Stimulated activated CD8-positive, alpha-beta memory T cell treated with anti-CD3 and anti-CD28 coated beads, Interleukin-15, amount 100 ng/mL, for 24 hours (primary cell): Measurements from ENCODE around the gene PCBD1.

Experiments
- DNase-seq: peaks from one replicate; pipeline ENCODE4 v3.0.0-alpha.2; 2020; ENCODE audit warnings: low read depth

PCBD1 gene

DNA sequence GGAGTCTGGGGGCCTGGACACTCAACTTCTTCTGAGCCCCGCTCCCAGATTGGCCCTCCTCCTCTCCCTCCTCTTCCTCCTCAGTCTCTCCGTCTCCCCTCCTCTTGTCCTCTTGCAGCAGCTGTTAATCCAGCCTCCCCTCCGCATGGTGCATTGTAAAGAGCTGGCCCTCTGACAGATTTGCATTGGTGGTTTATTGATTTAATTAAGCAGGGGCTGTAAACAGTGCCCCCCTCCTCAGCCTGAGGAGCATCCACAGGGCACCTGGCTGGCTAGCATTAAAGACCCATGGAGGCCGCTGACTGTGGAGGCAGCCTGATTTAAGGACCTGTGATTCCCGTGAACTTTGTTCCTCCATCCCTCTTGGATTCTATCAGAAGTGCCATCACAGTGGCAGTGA lies 28.9 kb upstream of the PCBD1 start:
- no peak for DNase-seq

DNA sequence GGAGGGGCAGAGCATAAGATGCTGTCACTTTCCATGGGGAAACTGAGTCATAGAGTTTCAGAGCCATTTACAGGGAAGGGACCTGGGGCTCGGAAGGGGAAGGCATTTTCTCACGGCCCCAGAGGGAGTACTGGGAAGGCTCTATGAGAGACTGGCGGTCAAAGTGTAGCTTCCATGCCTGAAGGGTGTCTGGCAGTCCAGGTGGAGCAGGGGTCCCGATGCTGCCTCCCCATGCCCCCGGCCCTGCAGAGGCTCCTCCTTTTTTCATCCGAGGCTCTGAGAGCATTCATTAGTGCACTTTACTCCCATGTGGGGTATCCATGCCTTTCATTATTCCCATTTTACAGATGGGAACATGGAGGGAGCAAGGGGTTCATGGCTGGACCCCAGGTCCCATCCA lies 27.9 kb upstream of the PCBD1 start:
- DNase-seq = no peak

DNA sequence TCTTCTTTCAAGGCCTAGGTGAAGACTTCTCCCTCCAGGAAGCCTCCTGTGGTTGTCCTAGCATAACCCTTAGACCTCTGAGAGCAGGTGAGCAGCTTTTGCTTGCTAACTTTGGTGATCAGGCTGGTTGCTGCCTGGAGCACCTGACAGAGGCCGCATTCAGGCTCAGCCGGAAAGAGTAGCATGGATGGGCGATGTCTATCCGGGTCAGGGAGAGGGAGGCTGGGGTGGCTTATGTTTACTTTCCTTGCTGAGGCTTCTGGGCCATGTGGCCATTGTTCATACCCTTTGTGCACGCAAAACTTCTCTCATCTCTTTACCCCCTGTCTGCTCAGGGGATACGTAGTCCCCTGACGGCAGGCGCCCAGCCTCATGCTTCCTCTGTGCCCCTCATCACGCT lies 27.4 kb upstream of the PCBD1 start:
- no peak for DNase-seq

DNA sequence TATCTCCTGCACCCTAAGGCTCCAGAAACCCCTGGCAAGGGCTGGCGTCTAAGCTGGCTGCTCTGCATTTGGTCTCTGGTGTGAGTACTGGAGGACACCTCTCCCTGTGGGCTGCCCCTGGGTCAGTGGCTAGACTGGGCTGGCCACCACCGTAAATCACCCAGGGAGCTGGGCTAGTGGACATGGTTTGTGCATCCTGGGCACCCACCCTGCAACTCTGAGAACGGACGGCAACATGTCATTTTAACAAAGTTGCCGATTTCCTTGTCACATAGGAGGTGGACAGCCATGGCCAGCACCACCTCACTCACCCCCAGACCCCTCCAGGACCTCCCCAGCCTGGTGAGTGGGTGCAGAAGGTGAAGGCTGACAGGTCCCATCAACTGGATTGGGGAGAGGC lies 26.8 kb upstream of the PCBD1 start:
- DNase-seq = no peak

DNA sequence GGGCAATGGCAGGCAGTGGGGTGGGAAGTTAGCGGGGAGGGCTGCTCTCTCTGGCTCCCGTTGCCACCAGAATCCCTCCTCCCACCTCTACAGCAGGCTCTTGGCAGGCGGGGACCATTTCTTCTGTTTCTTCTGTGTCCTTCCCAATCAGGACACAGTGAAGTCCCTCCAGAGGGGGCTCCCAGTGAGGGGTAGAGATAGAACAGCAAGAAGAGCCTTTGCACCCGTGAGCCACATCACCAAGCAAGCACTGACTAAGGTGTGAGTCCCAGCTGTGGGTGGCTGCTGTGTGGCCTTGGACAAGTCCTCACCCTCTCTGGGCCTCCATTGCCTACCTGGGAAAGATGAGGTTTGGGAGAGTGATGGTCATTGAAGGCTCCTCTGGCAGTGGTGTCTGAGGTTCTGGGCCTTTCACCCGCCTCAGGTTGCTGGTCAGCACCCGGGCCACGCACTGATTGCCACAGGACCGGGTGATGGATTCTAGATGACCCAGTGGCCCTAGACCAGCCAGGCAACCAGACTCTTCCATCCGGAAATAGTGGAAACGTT lies 26.0 kb upstream of the PCBD1 start:
- no peak for DNase-seq

DNA sequence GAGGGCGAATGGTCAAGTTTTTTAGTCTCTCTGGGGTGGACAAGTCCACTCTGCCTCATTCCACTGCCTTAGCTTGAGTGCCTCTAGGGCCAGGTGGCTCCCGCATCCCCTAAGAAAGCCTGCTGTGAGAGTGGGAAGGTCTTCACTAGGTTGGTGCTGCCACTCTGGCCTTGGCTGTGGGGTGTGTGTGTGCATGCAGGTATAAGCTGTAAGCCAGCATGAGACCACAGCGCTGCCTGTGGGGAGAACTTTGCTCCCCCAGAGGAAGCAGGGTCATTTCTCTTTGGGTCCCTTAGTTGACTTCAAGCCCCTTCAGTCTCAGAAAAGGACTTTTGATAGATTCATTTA lies 25.5 kb upstream of the PCBD1 start:
- no peak for DNase-seq

DNA sequence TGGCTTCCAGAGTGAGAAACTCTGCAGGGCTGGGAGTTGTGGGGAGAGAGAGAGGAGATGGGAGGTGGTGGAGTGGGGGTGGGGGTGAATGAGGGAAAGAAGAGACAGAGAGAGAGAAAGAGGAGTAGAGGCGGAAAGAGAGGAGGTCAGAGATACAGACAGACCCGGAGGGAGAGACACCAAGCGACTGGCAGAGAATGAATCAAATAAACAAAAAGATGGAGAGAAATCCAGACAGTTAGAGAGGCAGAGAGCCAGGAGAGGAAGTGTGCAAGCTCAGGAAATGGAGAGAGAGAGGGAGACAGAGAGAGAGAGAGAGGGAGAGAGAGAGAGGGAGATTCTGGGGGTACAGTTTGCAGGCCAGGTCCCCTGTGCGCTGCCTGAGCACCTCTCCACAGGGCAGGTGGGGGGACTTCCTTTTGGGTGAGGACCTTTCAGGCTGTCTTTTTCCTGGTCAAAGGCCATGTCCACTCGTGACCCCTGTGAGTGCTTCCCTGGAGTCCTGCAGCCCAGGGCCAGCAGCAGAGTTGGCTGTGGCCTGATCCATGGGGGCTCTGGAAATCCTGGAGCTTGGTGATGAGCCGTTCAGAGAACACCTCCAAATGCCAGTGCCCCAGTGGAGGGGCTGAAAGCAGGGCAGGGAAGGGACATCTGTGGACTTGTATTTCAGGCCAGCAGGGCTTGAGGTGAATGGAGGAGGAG lies 25.0 kb upstream of the PCBD1 start:
- no peak for DNase-seq

DNA sequence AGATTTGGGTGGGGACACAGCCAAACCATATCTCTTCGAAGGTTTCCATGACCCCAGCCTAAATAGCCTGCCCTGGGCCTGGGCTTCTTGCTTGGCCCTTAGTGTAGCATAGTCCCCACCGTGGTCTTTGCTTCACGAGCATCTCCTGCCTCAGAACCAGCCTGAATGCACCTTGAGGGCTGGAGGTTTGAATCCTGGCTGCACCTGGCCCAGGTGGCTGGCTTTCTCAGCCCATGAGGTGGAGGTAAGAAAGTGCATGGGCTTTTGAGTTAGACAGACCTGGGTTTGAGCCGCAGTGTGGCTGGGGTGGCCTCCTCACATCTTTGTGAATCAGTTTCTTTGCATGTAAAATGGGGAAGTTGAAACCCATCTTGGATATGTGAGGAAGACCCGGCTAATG lies 24.2 kb upstream of the PCBD1 start:
- no peak for DNase-seq

DNA sequence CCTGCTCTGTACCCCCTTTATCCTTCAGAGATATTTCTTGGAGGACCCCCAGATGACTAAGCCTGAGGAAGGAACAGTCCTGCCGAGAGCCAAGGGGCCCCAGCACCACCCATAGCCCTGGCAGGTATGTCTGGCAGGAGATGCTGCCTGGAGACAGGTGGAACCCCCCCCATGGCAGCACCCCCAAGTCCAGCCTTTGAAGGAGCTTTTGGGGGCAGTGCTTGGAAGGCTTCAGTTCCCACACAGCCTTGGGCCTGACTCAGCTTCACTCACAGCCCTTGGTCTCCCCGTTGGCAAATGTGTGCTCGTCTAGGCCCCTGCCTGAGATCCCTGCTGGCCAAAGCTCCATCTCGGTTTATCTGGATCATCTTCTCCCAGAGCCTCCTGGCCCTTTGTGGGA lies 23.0 kb upstream of the PCBD1 start:
- no peak for DNase-seq

DNA sequence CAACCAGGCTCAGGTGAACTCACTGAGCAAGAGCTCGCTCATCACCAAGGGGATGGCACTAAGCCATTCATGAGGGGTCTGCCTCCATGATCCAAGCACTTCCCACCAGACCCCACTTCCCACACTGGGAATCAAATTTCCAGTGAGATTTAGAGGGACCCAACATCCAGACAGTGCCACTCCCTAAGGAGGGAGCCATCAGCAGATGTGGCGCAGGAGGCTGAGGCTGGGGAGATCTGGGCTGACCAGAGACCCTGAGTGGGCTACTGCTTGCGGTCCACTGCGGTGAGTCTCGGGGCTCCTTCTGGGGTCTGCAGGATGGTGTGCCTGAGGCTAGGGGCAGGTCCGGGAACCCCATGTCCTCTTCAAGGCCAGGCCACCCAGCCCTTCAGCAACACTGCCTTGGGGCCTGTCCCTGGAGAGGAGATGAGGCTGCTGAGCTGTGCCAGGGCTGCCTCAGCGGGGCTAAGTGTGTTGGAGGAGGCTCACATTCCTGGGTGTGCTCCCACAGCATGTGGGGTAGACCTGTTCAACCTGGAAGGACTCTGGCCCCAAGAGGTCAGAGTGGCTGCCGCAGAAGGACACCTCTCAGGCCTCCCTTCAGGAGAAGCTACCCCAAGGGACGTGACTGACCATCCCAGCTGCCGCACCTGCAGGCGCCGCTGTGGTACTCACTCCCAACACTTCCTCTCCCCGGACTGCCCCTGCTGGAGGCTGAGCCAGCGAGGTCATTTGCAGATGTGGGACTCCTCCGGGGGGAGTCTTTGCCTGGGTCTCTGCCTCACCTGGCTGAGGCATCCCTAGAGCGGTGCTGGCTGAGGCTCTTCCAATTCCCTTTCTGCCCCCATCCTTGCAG lies 22.3 kb upstream of the PCBD1 start:
- DNase-seq = no peak

DNA sequence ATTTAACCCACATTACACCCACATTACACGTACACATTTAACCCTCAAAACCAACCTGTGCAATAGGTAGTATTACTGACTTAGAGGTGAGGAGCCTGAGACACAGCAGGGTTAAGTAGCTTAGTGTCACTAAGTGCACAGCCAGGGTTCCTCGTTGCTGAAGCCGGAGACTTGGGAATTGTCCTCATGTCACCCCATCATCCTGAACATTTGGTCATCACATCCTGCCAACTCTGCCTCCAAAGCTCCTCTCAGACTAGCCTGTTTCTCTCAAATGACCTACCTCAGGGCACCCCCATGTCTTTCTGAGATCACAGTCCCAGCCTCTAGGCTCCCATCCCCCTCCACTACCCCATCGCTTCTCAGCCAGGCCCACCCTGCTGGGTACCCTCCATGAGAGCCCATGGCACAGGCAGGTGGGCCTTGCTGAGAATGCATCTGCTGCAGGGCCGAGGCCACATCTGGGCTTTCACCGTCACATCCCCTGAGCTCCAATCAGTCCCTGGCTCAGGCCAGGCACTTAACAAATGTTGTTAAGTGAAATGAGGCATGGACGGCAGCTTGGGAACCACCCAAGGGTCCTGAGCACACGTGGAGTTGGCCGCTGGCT lies 21.1 kb upstream of the PCBD1 start:
- DNase-seq = no peak

DNA sequence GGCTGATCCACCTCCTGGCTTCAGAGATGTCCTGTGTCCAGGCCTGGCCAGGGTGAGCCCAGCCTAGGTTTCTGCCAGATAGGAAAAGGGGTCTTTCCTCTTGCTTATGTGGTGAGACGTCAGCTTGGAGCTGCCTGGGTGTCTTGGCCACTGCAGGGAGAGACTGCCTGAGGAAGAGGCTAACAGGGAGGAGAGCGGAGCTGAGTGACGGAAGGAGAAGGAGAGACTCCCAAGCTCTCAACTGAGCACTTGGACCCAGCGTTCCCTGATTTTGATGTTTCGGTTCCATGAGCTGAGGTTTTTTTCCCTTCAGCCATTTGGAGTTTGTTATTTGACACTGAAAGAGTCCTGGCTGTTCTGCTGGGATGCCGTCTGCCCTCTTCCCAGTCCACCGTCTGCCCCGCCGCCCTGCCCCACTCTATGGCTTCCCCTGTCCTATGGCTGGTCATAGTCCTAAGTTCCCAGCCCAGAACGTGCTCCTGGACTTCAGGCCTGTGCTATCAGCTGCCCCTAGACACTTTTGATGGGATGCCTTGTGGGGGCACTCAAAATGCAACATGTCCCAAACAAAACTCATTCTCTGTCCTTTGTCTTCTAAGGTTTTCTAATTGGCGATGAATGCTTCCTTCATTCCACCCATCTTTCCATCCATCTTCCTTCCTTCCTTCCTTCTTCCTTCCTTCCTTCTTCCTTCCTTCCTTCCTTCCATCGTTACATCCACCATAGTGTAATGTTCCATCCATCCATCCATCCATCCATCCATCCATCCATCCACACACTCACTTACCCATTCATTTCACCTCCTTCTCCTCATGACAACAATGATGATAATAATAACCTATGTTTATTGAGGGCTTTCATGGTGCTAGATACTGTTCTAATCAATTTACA lies 20.3 kb upstream of the PCBD1 start:
- no peak for DNase-seq

DNA sequence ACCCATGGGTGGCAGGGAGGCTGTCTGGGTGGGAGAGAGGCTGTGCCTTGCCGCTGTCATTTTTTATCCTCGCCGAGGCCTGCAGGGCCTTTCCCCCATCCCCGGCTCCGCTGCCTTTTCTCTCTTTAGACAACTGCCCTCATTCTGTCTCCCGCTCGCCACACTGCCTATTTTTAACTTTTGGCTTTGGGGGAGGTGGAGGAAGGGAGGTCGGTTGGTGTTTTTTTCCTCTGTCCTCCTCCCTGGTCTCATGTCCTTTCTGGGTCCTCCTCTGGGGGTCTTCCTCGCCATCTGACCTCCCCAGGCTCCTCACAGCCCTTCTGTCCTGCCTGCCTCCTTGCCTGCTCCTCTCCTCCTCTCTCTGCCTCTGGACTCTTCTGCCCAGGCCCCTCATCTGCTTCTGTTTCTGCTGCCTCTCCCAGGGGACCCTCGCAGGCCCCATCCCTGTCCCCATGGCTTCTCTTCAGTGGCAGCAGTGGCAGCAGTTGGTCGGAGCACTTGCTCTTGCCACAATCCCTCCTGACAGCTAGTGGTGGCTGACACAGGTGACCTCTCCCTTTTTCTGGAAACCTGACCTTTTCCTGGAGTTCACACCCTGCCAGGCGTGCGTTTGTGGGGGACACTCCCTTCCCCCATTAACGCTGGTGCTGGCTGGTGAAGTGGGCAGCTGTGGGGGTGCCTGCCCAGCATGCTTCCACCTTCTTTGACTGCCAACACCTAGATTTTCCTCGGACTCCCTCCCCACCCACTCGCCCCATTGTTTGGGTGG lies 19.5 kb upstream of the PCBD1 start:
- no peak for DNase-seq

DNA sequence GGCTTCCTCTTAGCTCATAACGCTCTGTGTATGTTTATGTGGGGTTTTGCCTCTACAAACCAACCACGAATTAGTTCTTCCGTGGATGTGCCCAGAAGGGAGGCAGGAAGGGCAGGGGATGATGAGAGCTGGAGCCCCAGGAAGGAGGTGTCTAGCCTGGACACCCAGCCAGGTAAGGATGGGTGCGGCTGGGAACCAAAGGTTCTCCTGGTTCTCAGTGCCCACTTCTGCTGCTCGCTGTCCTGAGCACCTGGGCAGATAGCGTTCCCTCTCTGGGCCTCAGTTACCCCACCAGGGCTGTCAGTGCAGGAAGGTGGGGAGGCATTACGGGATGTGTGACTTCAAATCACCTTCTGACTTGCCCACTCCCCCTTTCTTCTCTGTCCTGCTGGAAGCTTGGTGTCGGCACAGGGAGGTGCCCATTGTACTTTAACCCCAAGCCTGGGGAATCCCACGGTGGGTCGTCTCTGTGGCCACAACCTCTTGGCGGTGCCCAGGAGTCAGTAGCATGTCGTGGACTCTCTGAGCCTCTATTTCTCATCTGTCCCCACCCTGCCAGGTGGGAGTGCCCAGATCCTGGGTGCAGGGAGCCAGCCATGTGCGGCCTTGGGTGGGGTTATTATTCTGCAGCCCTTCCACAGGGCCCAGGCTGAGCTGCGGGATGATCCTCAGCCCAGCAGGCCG lies 18.7 kb upstream of the PCBD1 start:
- DNase-seq = no peak

DNA sequence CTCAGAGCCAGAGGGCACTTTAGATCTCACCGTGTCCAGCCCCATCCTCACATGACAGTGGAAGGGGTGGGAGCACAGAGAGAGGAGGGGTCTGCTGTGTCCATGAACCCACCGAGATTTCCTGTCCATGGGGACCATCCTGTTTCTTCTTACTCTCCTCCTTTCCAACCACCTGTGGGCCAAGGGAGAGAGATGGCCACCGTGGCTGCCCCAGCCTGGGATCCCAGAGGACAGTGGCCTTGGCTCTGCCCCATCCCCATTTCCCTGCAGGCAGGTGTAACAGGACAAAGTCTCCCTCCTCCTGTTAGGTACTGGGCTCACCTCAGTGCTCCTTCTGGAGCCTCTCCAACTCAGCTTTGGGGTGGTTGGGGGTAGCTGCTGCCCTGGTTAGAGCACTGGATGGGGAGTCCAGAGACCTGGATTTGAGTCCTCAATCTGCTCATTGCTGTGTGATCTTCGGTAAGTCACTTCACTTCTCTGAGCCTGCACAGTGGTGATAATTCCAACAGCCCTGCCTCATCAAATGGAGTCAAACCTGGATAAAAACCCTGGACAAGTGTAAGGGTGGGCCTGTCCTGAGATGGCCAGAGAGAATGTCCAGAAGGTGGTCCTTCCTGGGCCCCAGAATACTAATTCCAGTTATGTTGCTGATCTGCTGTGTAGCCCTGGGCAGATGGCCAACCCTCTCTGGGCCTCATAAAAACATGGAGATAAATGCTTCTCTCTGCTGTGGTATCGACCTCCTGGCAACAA lies 17.8 kb upstream of the PCBD1 start:
- DNase-seq = no peak

DNA sequence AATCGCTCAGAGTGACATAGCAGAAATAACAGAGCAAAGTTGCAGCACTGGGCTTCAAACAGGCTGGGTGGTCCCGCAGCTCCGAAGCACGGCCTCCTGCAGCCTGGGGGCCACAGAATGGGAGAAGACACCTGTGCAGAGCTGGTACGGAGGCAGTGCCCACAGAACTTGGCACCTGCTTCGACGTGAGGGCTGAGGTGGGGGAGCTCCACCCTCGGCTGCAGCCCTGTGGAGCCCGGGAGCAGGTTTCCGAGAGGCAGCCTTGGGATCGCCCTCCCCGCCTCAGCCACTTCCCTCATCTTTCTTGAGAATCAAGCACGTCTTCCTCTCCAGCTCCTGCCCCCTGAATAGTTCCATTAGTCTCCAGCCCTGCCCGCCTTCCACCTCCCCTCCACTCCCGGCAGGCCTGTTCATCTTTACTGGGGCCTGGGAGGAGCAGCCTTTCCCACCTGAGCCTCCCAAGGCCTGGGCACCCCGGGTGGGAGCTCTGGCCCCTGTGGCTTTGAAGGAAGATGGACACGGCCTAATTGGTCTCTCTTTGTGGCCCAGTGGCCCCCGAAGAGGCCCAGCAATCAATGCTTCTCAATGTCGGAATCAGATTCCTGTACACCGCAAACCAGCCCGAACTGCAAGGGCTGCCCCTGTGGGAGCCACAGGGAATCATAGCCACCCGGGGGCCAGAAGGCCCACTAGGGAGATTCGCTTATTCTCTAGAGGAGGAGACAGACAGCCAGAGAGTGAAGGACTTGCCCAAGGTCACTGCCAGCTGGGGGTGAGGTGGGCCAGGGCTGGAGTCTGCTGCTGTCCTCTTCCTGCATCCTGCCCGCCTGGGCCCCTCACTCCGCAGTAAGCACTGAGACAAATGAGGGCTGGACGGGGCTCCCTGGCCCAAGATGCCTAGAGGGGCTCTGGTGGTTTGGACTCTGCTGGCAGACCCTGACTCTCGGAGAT lies 17.0 kb upstream of the PCBD1 start:
- DNase-seq = no peak

DNA sequence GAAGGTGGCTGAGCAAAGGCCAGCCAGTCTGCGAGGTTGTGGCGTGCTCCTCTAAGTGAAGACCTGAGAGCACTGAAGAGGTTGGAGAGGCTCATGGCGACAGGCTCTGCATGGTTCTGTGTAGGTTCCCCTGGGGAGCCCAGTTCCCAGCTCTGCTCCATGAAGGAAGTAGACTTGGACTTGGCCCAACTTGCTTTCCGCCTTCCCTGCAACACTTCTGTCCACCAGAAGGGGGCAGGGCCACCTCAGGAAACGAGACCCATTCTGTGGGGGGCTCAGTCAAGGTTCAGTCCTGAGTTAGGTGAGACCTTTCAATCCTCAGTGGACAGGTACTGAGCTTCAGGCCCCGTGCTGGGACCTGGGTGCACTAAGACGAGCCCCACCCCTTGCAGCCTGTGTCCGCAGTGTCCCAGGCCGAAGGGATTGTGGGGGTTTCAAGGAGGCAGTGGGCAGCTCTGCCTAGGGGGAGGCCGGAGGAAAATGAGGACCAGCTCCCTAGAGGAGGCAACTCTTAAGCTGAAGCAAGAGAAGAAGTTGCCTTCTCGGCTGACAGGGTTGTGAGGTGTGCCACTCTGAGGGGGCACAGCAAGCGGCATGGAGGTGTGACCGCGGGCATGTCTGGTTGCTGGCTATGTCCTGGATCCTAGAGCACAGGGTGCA lies 15.0 kb upstream of the PCBD1 start:
- DNase-seq = no peak

DNA sequence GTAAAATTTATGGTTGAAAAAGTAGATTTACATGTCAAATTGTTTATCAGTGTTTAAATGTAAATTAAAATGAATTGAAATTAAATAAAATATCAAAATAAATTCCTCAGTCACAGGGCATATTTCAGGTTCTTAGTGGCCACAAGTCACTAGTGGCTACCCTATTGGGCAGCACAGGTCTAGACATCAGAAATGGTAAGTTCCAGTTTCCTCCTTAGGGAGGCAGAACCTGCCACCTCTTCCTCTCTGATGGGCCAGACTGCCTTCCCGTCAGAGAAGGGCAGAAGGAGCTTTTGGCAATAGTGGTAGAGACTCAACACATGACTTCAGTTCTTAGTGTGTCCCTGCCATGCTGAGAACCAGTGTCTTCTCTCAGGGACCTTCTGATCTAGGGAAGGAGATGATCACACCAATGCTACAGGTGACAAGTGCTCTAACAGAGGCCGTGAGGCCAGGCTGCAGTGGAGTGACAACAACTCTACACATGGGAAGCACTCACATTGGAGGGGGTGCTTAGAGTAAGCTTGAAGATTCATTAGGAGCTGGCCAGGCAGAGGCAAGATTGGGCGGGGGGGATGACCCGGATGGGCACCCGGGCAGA lies 14.4 kb upstream of the PCBD1 start:
- DNase-seq = no peak
